Bronchial epithelial cell (primary cell): ENCODE measurements around the gene CEP131. TPM values are rescaled to one million over a fixed set of nuclear protein-coding genes. Genes with fewer than 3 reads are reported as not detected.

Experiments used
- DNase-seq: peaks from one replicate; pipeline ENCODE4 v3.0.0-alpha.2; 2010; ENCODE audit warnings: low read depth
- FAIRE-seq: peaks from 2 replicates; lab custom pipeline; 2011; peaks lifted over from hg19 to GRCh38; lab: Jason Lieb, UNC
- H3K27me3 ChIP-seq: 2 replicates; pipeline ENCODE4 v1.5.1; 2011; ENCODE audit warnings: low read length; ENCODE audit not compliant: control insufficient read depth, insufficient read depth
- H3K36me3 ChIP-seq: 2 replicates; pipeline ENCODE4 v1.5.1; 2011; ENCODE audit warnings: low read length; ENCODE audit not compliant: control insufficient read depth, insufficient read depth
- H3K4me3 ChIP-seq: 2 replicates; pipeline ENCODE4 v1.5.1; 2011; ENCODE audit warnings: mild to moderate bottlenecking, low read depth, low read length, control low read depth
- total RNA-seq: library from RNA; depleted of rRNA; stranded (reverse); fragments of >200 nt; gene quantifications from 2 replicates; pipeline ENCODE4 v1.2.1, GENCODE V29; 2014
- TF ChIP-seq, protein P1 (sequence below): IDR thresholded peaks from 2 replicates; pipeline ENCODE4 v1.5.1; 2011; ENCODE audit warnings: mild to moderate bottlenecking, moderate library complexity, low read length, control low read depth, inconsistent platforms; ENCODE audit not compliant: insufficient read depth, severe bottlenecking

The CEP131 gene
- total RNA-seq, 1 donor from 2014 or later, result 9.2 TPM

DNA sequence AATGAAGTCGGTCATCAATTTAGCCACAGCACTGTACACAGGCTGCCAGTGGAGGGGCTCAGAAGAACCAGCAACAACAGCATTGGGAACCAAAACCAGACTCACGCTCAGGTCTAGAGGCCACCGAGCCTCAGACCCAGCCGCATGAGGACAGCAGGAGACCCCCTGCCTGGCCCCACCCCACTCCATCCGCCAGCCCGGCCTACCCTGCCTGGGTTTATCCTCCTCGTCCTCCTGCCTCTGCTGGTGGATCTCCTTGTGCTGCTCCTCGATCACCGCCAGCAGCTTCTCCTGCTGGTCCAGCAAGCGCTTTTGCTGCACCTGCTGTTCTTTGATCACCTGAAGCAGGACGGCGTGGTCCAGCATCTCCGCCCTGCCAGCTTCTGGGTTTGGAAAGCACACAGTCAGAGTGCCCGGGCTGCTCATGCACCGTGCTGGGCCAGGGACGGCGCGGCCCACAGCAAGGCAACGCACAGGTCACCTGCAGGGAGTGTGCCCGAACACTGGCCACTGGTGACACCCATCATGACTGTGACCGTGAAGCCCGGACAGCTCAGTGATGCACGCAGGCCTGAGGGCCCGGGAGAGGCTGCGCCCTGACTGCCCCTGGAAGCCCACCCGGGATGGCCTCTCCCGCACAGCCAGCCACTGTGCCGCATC lies 24.0 kb upstream of the CEP131 start:
- no peak overlapping the region for H3K4me3 ChIP-seq
- no peak for FAIRE-seq
- TF ChIP-seq, protein P1, sequence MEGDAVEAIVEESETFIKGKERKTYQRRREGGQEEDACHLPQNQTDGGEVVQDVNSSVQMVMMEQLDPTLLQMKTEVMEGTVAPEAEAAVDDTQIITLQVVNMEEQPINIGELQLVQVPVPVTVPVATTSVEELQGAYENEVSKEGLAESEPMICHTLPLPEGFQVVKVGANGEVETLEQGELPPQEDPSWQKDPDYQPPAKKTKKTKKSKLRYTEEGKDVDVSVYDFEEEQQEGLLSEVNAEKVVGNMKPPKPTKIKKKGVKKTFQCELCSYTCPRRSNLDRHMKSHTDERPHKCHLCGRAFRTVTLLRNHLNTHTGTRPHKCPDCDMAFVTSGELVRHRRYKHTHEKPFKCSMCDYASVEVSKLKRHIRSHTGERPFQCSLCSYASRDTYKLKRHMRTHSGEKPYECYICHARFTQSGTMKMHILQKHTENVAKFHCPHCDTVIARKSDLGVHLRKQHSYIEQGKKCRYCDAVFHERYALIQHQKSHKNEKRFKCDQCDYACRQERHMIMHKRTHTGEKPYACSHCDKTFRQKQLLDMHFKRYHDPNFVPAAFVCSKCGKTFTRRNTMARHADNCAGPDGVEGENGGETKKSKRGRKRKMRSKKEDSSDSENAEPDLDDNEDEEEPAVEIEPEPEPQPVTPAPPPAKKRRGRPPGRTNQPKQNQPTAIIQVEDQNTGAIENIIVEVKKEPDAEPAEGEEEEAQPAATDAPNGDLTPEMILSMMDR, result no peak
- H3K36me3 ChIP-seq, result peaks cover 9% of the 10 kb centered on the region
- H3K27me3 ChIP-seq, result no peaks in the 10 kb centered on the region
- no peak for DNase-seq

DNA sequence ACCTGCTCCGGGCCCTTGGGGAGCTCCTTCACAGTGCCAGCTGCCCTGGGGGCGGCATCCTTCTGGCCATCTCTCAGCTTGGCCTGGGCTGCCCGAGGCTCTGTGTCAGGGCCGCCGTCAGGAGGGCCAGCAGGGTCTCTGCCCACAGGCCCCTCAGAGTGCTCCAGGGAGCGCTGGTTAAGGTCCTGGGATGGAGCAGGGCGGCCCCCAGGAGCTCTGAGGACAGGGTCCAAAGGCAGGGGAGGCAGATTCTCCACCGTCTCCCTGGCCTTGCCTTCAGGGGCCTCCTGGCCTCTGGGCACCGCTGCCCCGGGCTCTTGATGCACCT lies 23.5 kb upstream of the CEP131 start:
- no peak for DNase-seq
- no peak overlapping the region for H3K4me3 ChIP-seq
- H3K27me3 ChIP-seq, result no peaks in the 10 kb centered on the region
- FAIRE-seq, result no peak
- H3K36me3 ChIP-seq, result peaks cover 11% of the 10 kb centered on the region
- TF ChIP-seq, protein P1, result no peak

DNA sequence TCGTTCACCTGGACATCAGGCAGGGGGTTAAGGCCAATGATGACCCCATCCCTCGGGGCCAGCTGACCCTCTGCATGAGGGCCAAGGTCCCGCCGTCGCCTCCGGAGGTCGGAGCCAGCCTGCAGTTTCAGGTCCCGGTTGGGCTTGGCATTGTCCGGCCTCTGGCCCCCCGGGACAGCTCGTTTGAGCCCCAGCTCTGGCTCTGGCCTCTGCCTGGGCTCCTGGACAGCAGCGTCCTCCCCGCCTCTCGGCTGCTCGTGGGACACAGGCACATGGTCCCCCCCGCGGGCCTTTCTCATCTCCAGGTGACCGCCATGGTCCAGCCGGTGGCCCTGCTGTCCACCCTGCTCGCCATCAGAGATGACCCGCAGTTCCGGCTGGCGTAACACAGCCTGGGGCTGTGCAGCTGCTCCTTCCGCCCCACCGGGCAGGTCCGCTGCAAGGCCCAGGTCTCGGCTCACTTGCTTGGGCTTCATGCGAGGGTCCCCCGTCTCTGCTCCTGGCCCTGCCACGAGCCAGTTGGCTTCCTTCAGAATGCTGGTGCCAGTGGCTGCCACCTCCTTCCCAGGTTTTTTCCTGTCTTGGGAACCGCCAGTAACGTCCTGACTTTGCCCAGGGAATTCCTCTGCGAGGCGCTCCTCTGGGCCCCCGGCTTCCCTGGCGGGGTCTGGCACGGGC lies 23.0 kb upstream of the CEP131 start:
- TF ChIP-seq, protein P1, result no peak
- DNase-seq, result no peak
- Histone ChIP-seq H3K36me3 (peaks cover 15% of the 10 kb centered on the region), H3K27me3 (no peaks in the 10 kb centered on the region), H3K4me3 (no peak overlapping the region)
- no peak for FAIRE-seq

DNA sequence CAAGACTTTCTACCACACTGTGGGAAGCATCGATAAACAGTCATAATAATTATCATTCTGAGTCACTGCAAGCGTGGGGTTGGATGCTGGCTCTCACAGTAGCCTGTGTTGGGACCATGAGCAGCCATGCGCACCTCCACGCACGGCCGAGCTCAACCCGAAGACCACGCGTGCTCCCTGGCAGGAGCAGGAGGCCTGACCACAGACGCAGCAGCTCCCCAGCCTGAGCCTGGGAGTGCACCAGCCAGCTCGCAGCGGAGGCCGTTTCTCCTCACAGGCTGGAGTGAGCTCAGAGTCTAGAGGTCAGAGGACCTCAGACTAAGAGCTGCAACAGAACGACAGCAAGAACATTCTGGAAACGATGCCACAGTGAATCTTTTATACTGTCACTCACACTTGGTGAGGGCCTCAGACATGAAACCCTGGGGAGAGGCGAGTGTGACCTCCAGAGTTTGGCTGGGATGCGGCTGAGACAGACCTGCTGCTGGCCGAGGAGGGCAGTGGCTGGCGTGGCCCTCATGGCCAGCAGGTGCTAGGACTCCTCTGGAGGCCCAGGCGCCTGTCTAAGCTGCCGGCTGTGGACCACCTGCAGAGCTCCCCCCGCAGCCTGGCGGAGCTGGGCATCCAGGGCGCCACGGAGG lies 22.4 kb upstream of the CEP131 start:
- FAIRE-seq, result no peak
- H3K4me3 ChIP-seq, result no peak overlapping the region
- H3K36me3 ChIP-seq, result peaks cover 12% of the 10 kb centered on the region
- DNase-seq, result no peak
- H3K27me3 ChIP-seq, result no peaks in the 10 kb centered on the region
- TF ChIP-seq, protein P1, result no peak

DNA sequence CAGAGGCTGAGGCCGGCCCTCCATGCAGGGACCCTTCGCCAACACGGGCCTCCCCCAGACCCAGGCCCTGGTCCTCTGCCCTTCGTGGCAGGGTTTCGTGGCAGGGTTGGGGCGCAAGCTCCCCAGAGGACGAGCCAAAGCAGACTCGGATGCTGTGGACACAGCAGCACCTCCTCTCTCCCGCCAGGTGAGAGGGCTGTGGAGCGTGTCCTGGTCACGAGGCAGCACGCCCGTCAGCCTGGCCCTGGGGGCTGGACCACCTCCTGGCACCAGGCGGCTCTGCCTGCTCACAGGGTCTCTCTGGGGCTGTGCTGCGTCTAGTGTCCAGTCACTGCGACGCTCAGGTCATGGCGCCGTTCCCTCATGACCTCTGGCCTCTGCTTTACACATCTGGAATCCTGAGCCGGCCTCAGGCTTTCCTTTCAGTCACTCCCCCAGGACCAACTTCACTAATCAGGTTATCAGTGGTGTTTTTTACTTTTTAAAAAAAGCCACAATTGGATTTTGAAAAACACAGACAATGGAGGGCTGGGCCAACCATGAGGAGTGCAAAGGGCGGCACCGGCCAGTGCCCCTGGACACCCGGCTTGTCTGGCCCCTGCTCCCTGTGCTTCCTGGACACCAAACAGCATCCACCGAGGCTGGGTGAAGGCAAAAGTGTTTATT lies 21.7 kb upstream of the CEP131 start:
- no peak for DNase-seq
- TF ChIP-seq, protein P1, result no peak
- H3K27me3 ChIP-seq, result no peaks in the 10 kb centered on the region
- H3K4me3 ChIP-seq, result no peak overlapping the region
- no peak for FAIRE-seq
- H3K36me3 ChIP-seq, result peaks cover 13% of the 10 kb centered on the region
